Stimulated activated naive CD8-positive, alpha-beta T cell treated with anti-CD3 and anti-CD28 coated beads, Interleukin-15, Interleukin-2, amounts not matched to agents 100 U/mL and 50 U/mL, for 24 hours (primary cell): ENCODE measurements around the gene ANO2.

Source experiments
- ATAC-seq: fragments of 150-1000 bp; cut with Tn5 transposase; one replicate; pipeline ENCODE4 v1.10.0; 2021
- DNase-seq: peaks from one replicate; pipeline ENCODE4 v3.0.0; 2021

The ANO2 gene

DNA sequence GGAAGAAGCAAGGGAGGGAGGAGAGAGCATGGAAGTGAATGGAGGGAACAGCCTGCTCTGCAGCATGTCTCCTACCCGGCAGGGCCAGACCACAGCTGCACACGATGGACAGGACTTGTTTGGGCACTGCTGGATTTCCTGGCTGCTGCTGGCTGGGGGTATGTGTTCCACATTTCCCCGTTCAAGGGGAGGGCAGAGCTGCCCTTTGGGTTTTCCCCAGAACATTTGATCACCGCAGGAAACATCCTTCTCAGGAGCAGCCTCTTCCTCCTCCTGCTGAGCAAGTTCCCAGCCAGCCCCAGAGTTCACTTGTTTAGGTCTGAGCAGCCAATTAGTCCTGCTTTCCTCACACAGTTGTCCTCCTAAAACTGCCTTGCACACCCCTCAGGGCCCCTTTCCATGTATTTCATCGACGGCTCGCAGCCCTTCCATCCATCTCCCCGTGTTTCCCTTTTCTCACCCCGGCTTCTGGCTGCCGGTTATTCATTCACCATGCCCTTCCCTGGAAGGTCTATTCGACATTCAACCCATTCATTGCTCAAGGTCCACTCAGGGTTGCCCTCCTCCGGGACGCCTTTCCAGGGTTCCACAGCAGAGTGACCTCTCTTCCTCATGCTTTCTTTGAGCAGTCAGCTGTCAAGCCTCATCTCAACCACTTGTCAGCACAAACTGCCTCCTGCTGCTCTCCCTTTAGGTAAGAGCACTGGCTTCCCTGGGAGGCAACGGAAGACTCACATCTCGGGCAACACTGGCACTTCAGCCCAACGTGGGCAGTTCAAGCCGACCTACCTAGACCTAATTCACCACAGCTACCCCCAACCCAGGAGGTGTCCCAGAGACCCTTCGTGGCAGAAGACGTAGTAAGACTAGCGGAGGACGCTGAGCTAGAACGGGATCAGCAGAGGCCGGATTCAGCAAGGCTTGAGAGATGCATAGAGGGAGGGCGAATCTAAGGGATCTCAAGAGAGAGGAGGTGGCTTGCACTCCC lies 20.1 kb upstream of the ANO2 start:
- no peak for DNase-seq
- ATAC-seq = no peak

DNA sequence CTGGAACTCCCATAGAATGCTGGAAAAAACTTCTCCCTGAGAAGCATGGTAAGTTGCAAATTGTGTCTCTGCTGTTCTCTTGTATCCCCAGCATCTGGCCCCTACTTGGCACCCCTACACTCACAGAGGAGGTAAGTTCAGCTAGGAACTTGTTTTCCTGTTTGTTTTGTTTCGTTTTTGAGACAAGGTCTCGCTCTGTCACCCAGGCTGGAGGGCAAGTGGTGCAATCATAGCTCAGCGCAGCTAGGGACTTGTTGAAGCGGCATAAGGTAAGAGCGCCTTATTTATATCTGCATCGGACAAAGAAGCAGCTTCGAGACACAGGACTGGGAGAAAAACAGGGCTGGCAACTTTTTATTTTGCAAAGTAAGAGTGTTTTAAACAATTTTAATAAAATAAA lies 18.5 kb upstream of the ANO2 start:
- DNase-seq (no peak), ATAC-seq (no peak)

DNA sequence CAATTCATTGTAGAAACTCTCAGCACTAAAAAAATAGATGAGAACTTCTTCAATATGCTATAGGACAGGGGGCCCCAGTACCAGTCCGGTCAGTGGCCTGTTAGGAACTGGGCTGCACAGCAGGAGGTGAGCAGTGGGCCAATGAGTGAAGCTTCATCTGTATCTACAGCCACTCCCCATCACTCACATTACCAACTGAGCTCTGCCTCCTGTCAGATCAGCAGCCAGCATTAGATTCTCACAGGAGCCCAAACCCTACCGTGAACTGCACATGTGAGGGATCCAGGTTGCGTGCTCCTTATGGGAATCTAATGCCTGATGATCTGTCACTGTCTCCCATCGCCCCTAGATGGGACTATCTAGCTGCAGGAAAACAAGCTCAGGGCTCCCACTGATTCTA lies 15.7 kb upstream of the ANO2 start:
- ATAC-seq (no peak), DNase-seq (no peak)

DNA sequence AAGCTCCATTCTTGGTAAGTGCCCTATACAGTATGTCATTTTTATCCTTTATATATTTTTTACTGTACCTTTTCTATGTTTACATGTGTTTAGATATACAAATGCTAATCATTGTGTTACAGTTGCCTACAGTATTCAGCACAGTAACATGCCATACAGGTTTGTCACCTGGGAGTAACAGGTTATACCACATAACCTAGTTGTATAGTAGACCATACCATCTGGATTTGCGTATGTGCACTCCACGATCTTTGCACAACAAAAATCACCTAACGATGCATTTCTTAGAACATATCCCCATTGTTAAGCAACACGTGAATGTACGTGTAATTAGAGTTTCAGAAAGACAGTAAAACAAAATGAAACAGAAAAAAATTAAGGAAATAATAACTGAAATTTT lies 11.9 kb upstream of the ANO2 start:
- ATAC-seq (no peak), DNase-seq (no peak)

DNA sequence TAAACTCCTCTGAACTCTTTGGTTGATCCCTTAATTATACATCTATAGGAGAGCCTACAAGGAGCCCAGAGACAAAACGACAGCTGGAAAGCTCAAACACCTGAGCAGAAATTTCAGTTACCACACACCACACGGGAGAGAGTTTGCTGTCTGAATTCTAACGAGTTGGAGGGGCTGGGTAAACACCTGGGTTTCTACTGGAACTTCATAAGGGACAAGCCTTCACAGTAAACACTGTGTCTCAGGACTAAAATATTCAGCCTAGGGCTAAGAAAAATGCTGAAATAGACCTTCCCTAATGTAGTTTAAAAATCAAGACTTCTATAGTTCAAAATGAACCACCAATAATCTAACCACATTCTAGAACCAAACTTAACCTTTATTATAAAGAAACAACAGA lies 9.6 kb upstream of the ANO2 start:
- ATAC-seq (no peak), DNase-seq (no peak)

DNA sequence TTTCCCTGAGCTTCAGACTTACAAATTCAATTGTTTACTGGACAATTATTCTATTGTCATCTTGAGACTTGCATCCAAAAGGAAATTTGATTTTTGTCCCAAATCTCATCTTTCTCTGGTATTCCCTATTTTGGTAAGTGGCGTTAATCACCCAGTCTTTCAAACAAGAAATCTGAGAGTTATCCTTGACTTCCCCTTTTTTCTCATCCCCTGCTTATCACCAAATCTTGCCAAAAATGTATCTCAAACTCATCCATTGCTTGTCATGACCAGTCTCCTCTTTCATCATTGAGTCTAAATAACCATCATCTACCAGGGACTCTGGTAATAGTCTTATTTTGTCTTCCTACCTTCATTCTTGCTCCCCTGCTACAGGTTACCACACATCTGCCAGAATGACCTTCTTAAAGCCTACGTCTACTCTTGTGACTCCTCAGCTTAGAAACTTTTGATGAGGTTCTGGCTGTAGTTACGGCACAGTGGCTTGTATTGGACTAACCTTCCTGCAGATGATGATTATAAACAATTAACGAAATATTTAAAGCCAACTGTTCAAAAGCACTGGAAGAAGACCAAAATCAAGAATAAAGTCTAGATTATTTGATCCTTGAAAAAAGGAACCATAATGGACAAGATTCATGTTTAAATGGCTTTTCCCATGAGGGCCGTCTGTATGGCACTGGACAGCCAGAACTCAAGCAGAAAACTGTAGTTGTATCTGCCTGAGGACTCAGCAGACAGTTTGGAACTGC lies 9.0 kb upstream of the ANO2 start:
- no peak for DNase-seq
- ATAC-seq = no peak

DNA sequence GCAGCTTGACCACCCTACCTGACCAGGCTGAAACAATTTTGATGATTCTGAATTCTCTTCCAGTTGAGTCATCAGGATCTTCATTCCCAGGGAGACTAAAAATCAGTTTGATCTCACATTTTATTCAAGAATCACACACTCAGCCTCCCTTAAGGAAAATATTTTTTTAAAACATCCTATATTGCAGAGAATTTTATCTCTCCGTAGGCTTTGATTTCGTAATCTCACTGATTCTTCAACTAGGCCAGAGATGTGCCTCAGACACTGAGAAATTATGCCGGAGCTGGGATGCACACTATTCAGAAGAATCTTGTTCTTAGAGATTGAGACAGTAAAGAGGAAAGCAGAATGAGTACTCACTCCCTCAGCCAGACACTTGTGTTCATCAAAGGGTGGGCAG lies 7.0 kb upstream of the ANO2 start:
- DNase-seq = no peak
- ATAC-seq = no peak

DNA sequence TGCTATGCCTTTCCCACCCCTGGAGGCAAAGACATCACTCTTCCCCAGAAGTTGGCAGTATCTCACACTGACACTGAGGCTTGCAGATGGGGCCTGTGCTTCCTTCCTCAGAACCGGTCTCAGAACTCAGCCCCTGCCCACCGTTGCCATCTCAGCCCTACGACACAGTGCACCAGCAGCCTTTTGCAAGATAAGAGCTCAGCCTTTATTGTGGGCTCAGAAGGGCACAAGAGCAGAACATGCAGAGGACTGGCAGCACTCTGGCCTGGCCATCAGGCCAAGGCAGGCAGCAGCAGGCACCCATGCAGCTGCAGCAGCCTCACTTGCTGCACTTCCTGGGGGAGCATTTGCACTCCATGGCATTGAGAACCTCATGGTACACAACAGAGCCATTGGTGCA lies 3.6 kb upstream of the ANO2 start:
- DNase-seq (no peak), ATAC-seq (no peak)

DNA sequence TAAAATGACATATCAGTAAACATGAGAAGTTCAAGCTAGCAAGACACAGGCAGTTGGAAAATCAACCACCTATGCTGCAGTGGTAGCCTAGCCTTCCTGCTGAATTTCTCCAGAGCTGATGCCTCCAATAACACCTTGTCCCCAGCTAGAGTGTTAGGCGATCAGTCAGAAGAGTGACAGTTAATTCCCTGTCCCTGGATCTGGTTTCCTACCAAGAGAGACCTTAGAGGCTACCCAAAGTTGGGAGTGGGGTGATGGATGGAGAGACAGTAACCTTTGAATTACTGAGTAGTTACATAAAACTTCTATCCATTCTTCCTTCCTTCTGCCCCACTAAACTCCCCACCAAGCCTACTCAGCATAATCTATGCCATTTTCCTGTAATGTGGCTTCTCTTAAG lies 1.9 kb upstream of the ANO2 start:
- no peak for DNase-seq
- ATAC-seq = no peak

DNA sequence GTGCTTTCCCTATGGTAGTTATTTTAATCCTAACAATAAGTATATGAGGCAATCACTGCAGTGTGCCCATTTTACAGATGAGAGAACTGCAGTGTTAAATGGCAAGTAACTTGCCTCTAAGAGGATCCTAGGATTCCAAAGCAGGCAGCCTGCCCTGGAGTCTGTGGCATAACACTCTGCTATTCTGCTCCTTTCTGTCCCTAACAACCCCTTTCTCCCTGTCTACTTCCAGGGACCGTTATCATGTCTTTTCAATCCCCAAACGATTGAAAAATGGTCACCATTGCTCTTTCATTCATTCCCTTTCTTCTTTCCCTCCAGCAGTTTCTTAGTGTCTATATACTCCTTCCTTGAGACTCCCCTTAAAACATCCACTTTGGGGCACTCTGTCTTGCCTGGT lies 1.3 kb upstream of the ANO2 start:
- no peak for ATAC-seq
- no peak for DNase-seq

DNA sequence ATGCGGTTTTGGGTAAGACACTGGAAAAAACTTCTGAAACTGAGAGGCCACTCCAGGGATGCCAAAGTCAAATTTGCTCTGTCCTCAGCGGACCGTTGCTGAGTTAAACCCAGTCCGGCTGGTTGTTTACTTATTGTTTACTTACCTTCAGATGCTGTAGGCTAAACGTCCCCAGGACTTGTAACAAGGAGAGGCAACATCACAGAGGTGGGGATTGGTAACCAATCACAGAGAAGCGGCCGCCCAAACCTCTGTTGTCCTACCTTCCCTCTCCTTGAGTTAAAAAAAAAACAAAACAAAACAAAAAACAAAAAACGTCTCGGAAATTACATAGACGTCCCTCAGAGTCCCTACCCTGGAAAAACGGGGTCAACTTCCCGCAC lies 380 bp downstream of the ANO2 start:
- ATAC-seq (no peak), DNase-seq (no peak)

DNA sequence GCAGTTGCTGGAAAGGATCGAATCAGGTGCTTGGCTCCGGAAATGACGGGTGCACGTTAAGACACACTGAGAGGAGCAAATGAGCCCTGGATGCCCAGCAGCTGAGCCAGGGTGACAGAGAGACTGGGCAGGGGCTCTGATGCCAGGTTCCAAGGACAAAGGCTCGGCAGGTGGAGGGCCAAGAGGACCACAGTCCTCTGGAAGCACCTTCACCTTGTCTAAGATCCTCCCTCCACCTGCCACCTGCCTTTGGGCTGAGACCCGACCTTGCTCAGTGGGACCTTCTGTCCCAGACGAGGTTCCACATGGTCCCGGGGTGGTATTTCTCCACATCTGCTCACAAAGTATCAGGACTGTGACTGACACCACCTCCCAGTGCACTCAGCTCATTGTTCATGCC lies 1.0 kb downstream of the ANO2 start:
- DNase-seq (no peak), ATAC-seq (no peak)

DNA sequence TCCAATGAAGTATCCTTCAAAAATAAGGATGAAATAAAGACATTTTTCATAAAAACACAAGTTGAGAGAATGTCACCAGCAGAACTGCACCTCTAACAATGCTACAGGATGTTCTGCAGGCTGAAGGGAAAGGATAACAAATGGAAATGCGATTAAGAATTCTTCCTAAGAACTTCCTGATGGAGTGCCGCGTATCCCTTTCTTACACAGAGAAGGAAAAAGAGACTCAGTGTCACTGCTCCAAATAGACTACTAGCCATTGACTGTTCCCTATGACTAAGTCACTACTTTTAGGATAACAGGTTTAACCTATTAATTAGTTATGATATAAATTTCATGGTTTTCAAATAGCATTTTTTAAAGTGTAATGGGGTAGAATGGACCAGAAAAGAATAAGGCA lies 3.2 kb downstream of the ANO2 start:
- DNase-seq (no peak), ATAC-seq (no peak)

DNA sequence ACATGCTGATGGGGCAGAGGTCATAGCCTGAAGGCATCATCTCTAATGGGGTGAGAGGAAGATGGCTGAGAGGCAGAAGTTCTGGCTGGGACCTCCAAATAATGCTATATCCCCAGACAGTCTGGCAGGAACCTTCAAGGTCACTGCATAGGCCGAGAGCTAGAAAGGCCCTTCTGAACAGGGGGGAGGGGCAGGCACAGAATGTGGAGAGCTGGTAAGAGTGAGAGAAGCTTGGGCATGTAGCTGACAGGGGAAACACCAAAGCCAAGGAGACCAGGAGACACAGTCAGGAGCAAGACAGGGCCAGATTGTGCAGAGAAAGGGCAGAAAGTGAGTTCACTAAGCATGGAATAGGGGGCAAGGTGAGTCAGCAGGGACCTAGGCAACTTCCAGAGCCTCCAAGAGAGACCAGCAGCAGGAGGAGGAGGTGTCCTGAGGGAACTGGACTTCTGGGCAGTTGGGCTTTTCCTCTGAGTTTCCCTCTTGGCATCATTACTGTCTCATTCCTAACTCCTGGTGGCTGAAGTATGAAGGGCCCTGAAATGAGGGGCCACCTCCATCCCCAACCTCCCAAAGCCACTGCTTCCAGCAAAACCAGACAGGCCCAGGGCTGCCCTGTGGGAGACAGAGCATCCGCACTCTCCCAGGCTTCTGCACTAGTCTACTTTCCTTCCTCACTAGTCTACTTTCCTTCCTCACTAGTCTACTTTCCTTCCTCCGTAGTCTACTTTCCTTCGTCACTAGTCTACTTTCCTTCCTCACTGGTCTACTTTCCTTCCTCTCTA lies 17.1 kb downstream of the ANO2 start:
- DNase-seq = no peak
- no peak for ATAC-seq

DNA sequence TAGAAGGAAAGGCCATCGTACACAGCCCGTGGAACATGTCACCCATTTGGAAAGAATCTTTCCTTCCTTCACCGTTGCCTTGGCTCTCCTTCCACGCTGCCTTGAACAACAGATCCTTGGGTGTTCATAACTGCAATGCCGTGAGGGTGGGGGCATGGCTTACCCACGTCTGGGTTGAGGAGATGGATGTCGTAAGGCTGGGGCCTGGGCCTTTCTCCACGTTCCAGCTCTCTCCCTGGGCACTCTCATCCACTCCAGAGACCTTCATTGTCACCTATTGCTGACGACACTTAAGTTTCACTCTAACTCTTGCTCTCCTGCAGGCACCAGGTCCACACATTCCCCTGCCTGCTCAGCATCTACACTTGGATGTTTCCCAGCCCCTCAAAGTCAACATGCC lies 19.4 kb downstream of the ANO2 start:
- ATAC-seq = no peak

DNA sequence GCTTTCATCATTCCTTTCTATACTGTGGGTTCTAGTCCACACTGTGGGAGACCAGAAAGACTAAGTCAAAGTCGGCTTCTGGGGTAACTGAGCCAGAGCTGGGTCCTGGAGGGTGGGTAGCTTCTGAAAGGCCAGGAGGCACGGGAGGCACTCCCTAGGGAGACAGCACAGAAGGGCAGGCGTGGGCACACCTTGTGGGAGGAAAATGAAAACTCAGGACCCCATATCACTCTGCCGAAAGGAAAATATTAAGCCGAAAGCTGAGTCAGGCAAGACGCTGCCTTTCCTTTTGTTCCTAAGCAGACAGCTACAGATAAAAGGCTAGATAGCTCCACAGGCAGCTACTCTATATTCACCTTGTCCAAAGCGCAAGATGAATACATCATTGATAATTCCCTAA lies 20.7 kb downstream of the ANO2 start:
- no peak for DNase-seq
- no peak for ATAC-seq

More for the DNA sequence above, 19.4 kb downstream of the ANO2 start:
- DNase-seq = no peak

DNA sequence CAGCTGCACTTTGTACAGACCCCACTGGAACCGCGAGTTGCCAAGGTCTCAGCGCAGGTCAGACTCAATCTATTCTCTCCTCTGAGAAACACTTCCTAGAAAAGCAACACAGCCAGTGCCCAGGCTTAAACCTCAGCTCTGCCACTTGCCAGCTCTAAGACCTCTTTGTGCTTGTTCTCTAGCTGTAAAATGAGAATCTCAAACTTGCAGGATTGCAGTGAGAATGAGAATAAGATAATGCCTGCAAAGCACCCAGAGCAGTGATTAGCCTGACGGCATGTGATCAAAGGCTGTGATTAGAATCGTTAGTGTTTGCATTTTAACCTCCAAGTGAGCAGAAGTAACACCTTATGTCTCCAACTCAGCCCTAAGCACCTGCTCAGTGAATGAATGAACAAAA lies 21.3 kb downstream of the ANO2 start:
- no peak for DNase-seq
- no peak for ATAC-seq

DNA sequence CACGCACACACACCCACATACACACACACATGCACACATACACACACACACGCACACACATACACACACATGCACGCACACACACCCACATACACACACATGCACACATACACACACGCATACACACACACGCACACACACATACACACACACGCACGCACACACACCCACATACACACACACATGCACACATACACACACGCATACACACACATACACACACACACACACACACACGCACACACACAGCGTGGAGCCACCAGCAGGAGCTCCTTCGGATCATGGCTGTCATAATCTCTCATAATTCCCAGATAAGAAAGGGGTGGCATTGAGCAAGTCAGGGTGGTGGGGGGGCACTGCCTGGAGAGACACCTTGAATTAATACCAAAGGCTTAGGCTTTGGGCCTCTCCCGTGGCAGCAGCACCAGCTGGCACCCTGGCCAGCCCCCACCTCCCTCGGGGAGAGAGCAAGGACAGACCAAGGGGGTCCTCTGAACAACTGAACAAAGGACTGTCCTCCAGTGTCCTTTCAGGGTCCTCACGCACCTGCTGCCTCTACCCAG lies 21.9 kb downstream of the ANO2 start:
- ATAC-seq (no peak), DNase-seq (no peak)

DNA sequence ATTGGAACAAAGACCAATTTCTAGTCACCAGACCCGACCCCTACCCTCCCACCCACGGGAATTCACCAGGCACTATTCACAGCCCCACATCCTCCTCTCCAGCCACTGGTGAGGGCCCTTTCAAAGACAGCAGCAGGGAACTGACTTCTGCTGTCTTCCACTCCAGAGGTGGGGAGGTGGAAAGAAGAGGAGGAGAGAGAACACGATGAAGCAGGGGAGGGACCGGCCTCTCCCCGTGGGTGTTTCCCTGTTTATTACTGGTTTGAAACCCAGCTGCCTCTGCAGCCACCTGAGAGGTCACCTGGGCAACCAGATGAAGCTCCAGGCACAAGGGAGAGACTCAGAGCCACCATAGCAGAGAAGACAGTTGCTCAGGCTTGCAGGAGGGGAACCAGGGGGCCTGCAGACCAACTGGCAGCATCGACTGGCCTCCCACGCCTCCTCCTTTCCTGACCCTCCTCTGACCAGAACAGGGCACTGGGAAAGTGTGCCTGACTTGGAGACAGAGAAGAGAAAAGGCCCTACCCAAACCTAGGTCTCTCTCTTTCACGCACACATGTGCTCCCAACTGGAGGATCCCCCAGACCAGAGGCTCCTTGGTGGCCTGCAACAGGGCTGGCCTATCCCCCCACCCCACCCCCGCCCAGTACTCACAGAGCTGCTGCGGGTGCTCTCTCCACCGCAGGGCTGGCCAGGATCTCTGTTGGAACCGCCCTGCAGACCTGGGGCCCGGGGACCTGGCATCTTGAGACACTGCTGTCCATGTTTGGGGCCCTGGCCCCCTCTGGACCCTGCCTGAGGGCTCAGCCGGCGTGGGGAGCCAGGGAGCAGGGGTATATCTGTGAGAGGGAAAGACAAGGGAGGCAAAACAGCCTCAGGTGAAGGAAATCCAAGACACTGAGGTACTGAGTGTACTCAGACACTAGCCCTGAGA lies 22.8 kb downstream of the ANO2 start:
- ATAC-seq (no peak), DNase-seq (no peak)

DNA sequence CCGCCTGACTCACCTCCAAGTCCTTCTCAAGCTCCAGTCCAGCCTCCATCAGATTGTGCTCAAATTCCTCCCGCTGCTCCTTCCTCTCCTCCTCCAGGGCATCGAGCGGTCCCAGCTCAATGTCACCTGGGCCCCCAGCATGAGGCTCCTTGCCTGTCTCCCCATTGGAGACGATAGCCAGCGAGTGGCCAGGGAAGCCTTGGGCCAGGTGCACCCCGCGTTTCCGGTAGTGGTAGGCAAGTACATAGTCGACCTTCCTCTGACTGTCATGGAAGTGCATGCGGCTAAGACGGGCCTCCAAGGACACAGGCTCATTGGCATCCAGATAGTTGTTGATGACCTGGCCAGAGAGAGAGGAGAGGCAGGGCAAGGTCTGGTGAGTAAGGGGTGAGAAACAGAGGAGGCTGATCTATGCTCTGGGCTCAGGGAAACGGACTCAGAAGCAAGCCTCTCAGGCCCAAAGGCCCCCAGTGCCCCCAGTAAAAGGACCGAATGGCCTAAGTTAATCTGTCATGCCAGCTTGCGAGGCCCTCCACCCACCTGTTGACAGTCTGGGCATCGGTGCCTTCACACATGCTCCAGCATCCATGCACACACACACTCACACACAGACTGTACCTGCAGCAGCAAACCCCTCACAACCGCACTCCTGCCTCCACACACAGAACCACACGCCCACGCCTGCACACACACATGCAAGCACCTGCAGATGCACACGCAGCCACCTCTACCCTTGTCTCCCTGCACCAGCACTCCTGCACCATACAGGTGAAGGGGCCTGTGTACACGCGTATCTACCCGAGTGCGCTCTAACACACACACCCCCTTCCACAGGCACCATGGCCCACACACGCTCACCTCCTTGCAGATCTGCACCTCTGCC lies 23.8 kb downstream of the ANO2 start:
- DNase-seq = no peak
- no peak for ATAC-seq
